Peyer's patch (tissue), 4 donors: ENCODE results near the gene ZNF813. TPM values are rescaled to one million over a fixed set of nuclear protein-coding genes. Genes with fewer than 3 reads are reported as not detected.

Source experiments
- DNase-seq, 3 donors: peaks; one replicate each; pipeline ENCODE4 v3.0.0-alpha.2; 2017 to 2019
- H3K27ac ChIP-seq, 4 donors: fragments of 200-600 bp; sonication (generic); one replicate each; pipeline ENCODE4 v1.5.1; 2016 to 2019
- H3K27me3 ChIP-seq, 2 donors: fragments of 200-600 bp; sonication (generic); one replicate each; pipeline ENCODE4 v1.5.1; 2019
- H3K36me3 ChIP-seq, 3 donors: fragments of 200-600 bp; sonication (generic); one replicate each; pipeline ENCODE4 v1.5.1; 2016 to 2019
- H3K4me1 ChIP-seq, 4 donors: fragments of 200-600 bp; sonication (generic); one replicate each; pipeline ENCODE4 v1.5.1; 2016 to 2019
- H3K4me3 ChIP-seq, 4 donors: fragments of 200-600 bp; sonication (generic); 1 replicate in 3 of 4; 2 replicates in 1 of 4; pipeline ENCODE4 v1.5.1; 2016 to 2019; ENCODE audit warnings: mild to moderate bottlenecking in 1 of 4
- H3K9me3 ChIP-seq, 4 donors: fragments of 200-600 bp; sonication (generic); one replicate each; pipeline ENCODE4 v1.5.1; 2016 to 2019; ENCODE audit warnings: mild to moderate bottlenecking in 1 of 4
- POLR2A ChIP-seq, 2 donors: fragments of 450-650 bp; IDR thresholded peaks; one replicate each; pipeline ENCODE4 v1.5.1; 2017; ENCODE audit warnings: antibody characterized with exemption in 2 of 2, mild to moderate bottlenecking in 2 of 2, moderate library complexity in 2 of 2
- total RNA-seq, 4 donors: library from RNA; depleted of rRNA; stranded (reverse); fragments of >200 nt; gene quantifications; one replicate each; pipeline ENCODE4 v1.1.0, GENCODE V29; 2016
- TF ChIP-seq, protein P1 (sequence below), 6 experiments: fragments of 450-650 bp in 4 of 6; fragments of 200-600 bp in 2 of 6; sonication (generic) in 1 of 6; IDR thresholded peaks; one replicate each; pipeline ENCODE4 v1.5.1; 2017 to 2019; ENCODE audit warnings: antibody characterized with exemption in 6 of 6, mild to moderate bottlenecking in 3 of 6, moderate library complexity in 1 of 6

ZNF813 gene
- total RNA-seq, 4 donors from 2014 or later: 3.0 to 27.2 (median 5.8) TPM

DNA sequence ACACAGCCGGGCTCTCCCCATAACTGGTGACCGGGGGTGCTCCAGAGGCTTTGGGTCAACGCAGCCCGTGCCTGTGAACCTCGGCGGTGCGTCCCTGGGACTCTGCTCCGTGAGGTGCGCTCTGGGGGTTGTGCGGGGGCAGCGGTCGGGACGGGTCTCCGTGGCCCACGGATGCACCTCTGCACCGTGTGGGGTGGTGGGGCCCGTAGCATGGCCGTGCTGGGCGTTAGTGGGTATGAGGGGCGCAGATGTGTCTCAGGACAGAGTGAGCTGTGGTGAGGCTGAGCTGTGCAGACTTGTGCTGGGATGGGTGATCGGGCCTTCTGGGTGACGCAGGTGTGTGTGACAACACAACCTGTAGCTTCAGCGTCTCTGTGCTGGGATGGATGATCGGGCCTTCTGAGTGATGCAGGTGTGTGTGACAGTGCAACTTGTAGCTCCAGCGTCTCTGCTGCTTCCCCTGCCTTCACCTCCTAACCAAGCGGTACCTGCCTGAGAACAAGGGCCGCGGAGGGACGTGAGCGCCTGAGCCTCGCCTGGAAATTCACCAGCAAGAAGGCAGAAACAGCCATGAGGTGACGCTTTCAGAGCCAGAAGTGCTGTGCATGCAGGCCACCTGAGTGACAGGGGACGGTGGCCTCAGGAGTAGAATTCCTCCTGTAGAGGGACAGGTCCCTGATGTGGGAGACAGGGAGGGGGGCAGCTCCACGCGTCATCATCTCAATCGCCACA, 71.0 kb downstream of the ZNF813 start:
- Histone ChIP-seq H3K36me3 (peaks cover 0 to 6% (median 0%) of the 10 kb centered on the region in 3 donors), H3K27me3 (no peaks in the 10 kb centered on the region), H3K4me1 (no peaks in the 10 kb centered on the region), H3K4me3 (peak overlapping the region; percentile 63 to 76 (median 72)), H3K9me3 (no peaks in the 10 kb centered on the region), H3K27ac (peak overlapping the region; percentile 80 to 86 (median 82))
- DNase-seq: no peak
- no peak for TF ChIP-seq POLR2A (IDR thresholded peaks at IDR 0.05)
- TF ChIP-seq, protein P1, sequence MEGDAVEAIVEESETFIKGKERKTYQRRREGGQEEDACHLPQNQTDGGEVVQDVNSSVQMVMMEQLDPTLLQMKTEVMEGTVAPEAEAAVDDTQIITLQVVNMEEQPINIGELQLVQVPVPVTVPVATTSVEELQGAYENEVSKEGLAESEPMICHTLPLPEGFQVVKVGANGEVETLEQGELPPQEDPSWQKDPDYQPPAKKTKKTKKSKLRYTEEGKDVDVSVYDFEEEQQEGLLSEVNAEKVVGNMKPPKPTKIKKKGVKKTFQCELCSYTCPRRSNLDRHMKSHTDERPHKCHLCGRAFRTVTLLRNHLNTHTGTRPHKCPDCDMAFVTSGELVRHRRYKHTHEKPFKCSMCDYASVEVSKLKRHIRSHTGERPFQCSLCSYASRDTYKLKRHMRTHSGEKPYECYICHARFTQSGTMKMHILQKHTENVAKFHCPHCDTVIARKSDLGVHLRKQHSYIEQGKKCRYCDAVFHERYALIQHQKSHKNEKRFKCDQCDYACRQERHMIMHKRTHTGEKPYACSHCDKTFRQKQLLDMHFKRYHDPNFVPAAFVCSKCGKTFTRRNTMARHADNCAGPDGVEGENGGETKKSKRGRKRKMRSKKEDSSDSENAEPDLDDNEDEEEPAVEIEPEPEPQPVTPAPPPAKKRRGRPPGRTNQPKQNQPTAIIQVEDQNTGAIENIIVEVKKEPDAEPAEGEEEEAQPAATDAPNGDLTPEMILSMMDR (IDR thresholded peaks at IDR 0.05): no peak

DNA sequence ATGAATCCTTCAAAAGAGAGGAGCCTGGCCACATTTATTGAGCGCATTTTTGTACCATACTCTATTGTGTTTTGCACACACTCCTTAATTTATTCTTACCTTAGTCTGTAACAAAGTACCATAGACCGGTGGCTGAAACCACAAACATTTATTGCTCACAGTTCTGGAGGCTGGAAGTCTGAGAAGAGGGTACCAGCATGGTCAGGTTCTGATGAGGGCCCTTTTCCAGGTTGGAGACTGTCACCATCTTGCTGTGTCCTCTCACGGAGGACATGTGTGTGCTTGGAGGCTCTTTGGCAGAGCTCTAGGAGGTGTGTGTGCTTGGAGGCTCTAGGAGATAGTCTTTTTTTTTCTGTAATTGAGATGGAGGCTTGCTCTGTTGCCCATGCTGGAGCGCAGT, 72.6 kb downstream of the ZNF813 start:
- H3K4me3 ChIP-seq: no peak overlapping the region
- TF ChIP-seq POLR2A (IDR thresholded peaks at IDR 0.05): no peak
- TF ChIP-seq, protein P1 (IDR thresholded peaks at IDR 0.05): no peak
- no peak for DNase-seq
- H3K36me3 ChIP-seq: peaks cover 0 to 6% (median 0%) of the 10 kb centered on the region in 3 donors
- no peaks in the 10 kb centered on the region for H3K9me3 ChIP-seq
- no peak overlapping the region for H3K27ac ChIP-seq
- no peaks in the 10 kb centered on the region for H3K27me3 ChIP-seq
- no peaks in the 10 kb centered on the region for H3K4me1 ChIP-seq

DNA sequence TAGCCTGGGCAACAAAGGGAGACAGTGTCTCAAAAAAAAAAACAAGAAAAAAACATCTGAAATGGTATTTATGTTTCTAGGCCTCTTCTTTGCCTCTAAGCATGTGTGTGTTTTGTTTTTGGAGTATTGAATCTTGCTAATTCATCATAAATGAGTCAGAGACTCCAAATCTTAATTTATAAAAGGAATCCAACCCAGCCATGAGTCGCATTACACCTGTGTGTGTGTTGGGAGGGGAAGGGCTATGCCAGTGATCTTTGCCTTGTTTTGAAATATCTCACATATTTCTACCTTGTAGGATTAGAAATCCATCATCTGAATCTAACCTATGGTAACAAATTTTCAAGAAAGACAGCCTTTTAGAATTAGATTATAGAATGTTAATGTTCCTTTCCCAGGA, 74.4 kb downstream of the ZNF813 start:
- no peak for DNase-seq
- H3K4me1 ChIP-seq: no peaks in the 10 kb centered on the region
- no peak overlapping the region for H3K4me3 ChIP-seq
- peaks cover 0 to 6% (median 0%) of the 10 kb centered on the region in 3 donors for H3K36me3 ChIP-seq
- no peak overlapping the region for H3K27ac ChIP-seq
- H3K27me3 ChIP-seq: no peaks in the 10 kb centered on the region
- TF ChIP-seq POLR2A (IDR thresholded peaks at IDR 0.05): no peak
- TF ChIP-seq, protein P1 (IDR thresholded peaks at IDR 0.05): no peak
- H3K9me3 ChIP-seq: no peaks in the 10 kb centered on the region

DNA sequence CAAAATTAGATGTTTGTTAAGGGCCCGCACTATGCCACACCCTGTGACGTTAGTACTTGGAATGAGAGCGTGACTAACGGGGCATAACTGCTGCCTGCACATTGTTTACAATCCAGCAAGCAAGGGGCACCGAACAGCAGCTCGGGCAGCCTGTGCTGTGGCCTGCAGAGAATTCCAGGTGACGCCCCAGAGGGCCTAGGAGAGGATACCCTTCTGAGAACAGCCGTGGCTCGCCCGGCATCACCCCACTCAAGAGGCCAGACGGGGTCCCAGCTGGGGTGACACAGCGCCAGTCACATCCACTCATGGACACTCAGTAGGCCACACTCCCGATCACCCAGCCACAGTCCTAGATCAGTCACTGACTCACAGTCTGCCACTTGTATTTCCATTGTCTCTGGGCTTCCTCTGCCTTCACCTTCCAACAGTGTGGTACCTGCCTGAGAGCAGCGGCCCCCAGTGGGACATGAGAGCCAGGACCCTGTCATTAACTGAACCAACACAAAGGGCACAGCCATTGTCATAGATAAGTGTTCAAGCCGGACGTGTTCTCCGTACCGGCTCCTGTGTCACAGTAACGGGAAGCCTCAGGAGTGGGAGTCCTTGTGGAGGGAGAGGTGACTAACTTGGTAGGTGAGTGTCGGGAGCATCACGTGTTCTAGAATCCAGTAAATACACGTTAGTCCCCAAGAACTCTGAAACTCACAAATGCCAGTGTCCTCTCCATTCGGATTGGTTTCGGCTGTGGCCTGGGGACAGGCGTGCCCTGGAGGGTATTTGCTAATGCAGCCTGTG, 77.9 kb downstream of the ZNF813 start:
- H3K27ac ChIP-seq: no peak overlapping the region
- no peak overlapping the region for H3K4me3 ChIP-seq
- no peaks in the 10 kb centered on the region for H3K9me3 ChIP-seq
- peaks cover 0 to 6% (median 0%) of the 10 kb centered on the region in 3 donors for H3K36me3 ChIP-seq
- no peak for TF ChIP-seq POLR2A (IDR thresholded peaks at IDR 0.05)
- TF ChIP-seq, protein P1 (IDR thresholded peaks at IDR 0.05): no peak
- H3K27me3 ChIP-seq: no peaks in the 10 kb centered on the region
- no peaks in the 10 kb centered on the region for H3K4me1 ChIP-seq
- no peak for DNase-seq

Other genes with a start within 250 kb of the ZNF813 start
- 10 to 100 TPM in 2 of 4 donors, 1 to 10 TPM in 2; 2.8 to 13.2 (median 7.2) TPM for gene ZNF677, start 212.9 kb upstream of the ZNF813 start, total RNA-seq
- not detected for gene VN1R2, start 209.4 kb upstream of the ZNF813 start, total RNA-seq
- gene VN1R4, start 200.0 kb upstream of the ZNF813 start, total RNA-seq: not detected
- gene ZNF845, start 134.0 kb upstream of the ZNF813 start, total RNA-seq: 1 to 10 TPM; 6.6 to 7.4 (median 6.9) TPM
- 10 to 100 TPM in 2 of 4 donors, 1 to 10 TPM in 2; 6.0 to 13.2 (median 10.3) TPM for gene ZNF525, start 102.0 kb upstream of the ZNF813 start, total RNA-seq
- gene ZNF765, start 72.6 kb upstream of the ZNF813 start, total RNA-seq: 10 to 100 TPM in 2 of 4 donors, 1 to 10 TPM in 2; 7.5 to 17.1 (median 12.0) TPM
- gene ZNF761, start 35.7 kb upstream of the ZNF813 start, total RNA-seq: 10 to 100 TPM in 2 of 4 donors, 1 to 10 TPM in 2; 6.8 to 24.8 (median 9.5) TPM
- 10 to 100 TPM in 3 of 4 donors, 1 to 10 TPM in 1; 6.8 to 35.5 (median 11.9) TPM for gene ZNF331, start 70.4 kb downstream of the ZNF813 start, total RNA-seq
- not detected for gene DPRX, start 164.3 kb downstream of the ZNF813 start, total RNA-seq